COLO829 (cell line): Measurements from ENCODE around the gene NT5DC3.

Source experiments
- DNase-seq: peaks from one replicate; pipeline ENCODE4 v3.0.0; 2012; ENCODE audit warnings: low spot score

Gene NT5DC3

DNA sequence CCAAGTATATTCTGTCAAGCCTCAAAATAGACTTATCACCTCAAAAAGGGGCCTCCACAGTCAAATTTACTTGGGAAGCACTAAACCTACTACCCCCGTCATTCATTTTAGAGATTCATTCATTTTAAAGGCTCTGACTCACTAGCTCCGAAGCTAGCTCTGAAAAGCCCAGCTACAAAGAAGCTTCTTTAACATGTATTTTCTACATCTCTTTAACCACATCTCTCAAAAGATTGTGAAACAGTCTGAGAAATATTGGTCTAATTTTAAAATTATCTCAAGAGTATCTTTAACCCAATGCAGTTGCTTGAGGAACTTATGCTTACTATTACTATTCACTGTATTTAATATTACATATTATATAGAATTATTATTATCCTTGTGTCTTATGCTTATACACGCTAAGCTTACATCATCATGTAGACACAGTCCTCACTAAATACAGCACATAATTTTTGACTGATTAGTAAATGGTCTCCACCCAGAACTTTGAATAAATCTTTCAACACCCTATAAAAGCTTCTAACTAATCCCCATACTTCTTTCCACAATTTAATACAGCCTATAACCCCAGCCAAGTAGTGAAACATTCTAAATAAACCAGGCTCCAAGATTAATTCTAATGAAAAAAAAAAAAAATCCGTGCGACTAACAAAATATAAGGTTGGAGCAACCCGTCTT, 7.8 kb downstream of the NT5DC3 start:
- DNase-seq, result peak; percentile 58

GRCh38 chr12:103832048-103832997, 8.7 kb downstream of the NT5DC3 start:
- no peak for DNase-seq

DNA sequence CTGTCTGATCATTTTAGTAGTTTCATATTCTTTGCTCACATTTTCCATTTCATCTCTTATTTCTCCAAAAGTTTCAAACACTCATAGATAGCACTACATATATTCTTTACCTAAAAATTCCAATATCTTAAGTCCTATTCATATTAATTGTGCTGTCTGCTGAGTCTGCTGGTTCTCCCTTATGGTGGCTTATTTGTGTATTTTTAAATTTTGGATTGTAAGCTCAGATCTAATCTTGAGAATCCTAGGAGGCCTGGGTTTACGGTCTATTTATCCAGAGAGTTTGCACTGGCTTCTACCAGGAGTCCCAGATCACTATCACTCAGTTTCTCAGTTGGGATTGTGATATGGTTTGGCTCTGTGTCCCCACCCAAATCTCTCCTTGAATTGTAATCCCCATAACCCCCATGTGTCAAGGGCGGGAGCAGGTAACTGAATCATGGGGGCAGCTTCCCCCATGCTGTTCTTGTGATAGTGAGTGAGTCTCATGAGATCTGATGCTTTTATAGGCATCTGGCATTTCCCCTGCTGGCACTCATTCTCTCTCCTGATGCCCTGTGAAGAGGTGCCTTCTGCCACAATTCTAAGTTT, 10.2 kb downstream of the NT5DC3 start:
- DNase-seq, result no peak

DNA sequence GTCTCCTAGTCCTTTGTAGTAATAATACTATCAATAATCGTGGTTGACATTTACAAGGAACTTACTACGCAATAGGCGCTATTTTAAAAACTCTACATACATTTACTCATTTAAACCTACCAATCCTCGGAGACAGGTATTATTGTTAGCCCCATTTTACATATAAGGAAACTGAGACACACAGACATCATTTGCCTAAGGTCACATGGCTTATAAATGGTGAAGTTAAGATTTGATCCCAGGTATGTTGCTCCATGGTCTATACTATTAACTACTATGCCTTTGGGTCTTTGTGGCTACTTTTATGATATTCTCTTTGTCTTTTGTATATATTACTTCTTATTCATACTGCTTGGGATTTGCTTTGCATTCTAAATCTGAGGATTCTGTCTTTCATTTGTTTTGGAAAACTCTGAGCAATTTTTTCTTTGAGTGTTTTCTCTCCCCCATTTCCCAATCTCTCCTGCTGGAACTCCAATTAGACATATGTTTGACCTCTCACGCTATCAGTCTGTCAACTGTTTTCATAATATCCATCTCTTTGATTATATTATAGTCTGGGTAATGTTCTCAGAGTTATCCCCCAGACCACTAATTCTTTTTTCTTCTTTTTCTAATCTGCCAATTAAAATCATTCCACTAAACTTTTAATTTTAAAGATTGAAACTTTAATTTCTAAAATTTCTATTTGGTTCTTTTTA, 10.9 kb downstream of the NT5DC3 start:
- DNase-seq, result no peak

DNA sequence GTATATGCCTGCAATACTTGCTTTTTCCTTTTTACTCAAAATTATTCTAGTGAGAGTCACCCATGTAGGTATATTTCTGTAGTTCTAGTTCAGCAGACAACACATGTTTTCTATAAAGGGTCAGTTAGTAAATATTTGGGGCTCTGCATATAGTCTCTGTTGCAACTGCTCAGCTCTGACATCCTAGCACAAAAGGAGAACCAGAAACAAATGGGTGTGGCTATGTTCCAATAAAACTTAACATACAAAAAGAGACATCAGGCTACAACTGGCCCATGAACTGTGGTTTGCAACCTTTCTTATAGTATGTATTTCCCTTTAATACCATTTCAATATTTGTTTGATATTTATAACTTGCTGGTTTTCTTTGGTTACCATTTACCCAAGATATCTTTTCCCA, 11.9 kb downstream of the NT5DC3 start:
- no peak for DNase-seq

DNA sequence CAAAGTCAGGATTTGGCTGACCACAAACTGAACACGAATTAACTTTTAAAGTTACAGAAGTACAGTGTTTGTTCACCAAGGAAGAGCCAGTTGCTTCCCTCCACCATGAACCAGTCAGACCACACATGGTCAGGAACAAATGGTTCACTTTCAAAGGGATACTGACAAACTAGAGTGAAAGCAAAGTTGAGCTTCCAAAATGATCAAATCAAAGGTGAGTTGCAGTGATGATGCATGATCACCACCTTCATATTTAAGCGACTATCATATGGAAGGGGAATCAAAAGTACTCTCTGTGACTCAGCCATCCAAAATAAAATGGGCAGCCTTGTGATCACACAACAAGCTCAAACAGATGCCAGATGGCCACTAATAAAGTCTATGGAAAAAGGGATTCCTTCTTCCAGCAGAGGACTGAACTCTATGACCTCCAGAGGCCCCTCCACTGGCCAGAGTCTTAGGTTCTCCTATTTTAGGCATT, 13.1 kb downstream of the NT5DC3 start:
- DNase-seq, result no peak

DNA sequence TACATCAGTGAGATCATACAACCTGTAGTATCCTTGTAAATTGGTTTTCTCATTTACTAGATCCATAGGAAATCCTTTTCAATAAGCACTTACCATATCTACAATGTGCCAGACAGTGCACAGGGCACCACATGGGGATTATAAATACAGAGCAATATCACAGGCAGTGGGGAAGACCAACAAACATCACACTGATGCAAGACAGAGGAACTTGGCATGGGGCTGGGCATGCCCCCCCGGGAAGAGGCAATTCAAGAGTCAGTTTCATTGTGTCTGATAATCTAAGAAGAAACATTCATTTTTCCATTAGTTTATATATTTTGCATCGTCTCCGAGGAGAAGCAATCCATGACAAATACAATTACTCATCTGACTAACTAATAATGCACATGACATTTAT, 16.2 kb downstream of the NT5DC3 start:
- DNase-seq, result no peak

- no peak for DNase-seq
These were observed 16.7 kb downstream of the NT5DC3 start for GRCh38 chr12:103824290-103824689.

GRCh38 chr12:103823871-103824270, 17.2 kb downstream of the NT5DC3 start:
- DNase-seq, result no peak

GRCh38 chr12:103821773-103822172, 19.3 kb downstream of the NT5DC3 start:
- no peak for DNase-seq

GRCh38 chr12:103820881-103821489, 20.0 kb downstream of the NT5DC3 start:
- DNase-seq, result no peak

- DNase-seq, result no peak
These were observed 20.7 kb downstream of the NT5DC3 start for GRCh38 chr12:103820361-103820760.

GRCh38 chr12:103819892-103820291, 21.1 kb downstream of the NT5DC3 start:
- no peak for DNase-seq

DNA sequence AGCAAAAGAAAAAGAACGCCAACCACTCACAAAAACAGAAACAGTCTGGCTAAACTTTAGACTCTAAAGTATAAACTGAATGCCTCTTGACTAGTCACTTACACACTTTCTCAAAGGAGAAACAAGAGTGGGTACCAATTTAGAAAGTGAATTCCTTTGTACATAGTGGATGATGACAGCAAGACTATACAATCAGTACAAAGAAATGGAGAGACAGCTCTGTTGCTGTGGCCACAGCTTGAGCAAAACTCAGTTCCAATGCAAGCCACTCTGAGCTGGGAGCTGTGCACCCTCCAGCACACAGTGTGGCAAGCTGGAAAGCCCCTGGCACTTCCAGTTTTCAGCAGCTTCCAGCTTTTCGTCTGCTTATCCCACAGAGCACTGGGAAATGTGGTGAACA, 21.7 kb downstream of the NT5DC3 start:
- DNase-seq, result no peak

DNA sequence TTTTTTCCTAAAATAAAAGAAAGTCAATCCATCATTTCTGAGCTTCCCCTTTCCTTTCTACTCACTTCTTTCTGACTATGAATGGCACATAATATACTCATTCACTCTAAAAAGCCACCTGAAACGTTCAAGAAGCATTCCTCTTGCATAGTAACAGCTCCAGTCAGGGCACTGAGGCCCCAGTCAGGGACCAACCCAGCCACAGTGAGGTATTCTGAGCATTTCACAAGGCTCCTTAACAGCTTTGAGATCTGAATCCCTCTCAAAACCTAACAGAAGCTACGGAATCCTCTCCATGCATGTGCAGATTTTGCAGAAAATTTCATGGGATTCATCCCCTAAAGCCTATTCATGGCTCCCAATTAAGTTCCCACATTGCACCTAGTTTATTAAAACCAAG, 23.2 kb downstream of the NT5DC3 start:
- DNase-seq, result no peak

DNA sequence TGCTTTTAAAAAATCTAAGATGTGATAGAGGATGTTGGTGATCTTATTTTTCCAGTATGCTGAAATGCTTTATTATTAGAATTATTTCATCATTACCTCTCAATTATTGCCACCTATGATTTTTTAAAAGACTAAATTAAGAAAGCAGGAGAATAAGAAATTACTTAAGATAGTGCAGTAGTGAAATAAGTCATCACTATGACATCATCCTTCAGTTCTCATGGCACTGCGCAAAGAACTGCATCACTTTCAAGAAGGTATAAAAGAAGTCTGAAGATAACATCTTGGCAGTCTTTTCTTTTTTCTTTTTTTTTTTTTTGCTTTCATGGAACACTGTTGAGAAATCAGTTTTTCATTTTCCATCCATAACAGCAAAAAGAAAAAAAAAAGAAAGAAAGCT, 24.4 kb downstream of the NT5DC3 start:
- DNase-seq, result no peak

DNA sequence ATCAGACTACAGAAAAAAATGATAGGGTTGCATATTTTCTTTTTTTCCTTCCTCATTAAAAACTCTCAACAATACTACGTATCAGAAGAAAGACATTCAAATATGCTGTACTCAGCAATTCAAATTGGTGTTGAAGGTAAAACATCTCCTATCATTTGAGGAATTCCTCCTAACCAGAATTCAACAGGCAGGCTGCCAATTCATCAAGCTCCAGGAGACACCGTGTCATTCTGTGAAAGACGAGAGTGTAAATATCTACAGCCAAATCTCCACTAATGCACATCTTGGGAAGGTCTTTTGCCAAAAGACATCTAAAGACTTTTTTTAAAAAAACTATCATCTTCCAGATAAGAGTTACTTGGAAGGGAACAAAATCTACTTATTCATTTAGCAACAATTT, 26.6 kb downstream of the NT5DC3 start:
- no peak for DNase-seq

- DNase-seq, result no peak
These were observed 27.1 kb downstream of the NT5DC3 start for GRCh38 chr12:103813949-103814348.

GRCh38 chr12:103813426-103813825, 27.6 kb downstream of the NT5DC3 start:
- no peak for DNase-seq

- no peak for DNase-seq
These were observed 28.2 kb downstream of the NT5DC3 start for GRCh38 chr12:103812789-103813188.

DNA sequence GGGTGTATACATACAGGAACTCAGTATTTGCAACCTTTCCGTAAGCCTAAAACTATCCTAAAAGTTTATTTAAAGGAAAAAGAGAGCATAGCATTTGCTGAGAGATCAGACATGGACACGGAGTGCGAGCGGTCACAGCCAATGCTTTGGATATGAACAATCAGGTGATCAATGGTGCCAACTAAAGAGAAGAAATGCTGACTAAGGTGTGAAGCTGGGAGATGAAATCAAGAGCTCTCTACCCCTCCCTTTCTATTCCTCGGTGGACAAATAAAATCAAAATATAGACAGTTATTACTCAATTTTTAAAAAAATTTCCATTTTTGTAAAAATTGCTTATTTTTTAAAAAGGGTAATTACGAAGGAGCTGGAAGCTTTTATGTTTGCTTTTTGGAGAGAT, 29.2 kb downstream of the NT5DC3 start:
- no peak for DNase-seq

GRCh38 chr12:103810111-103810510, 30.9 kb downstream of the NT5DC3 start:
- no peak for DNase-seq
